Neural progenitor cell (in vitro differentiated cells): ENCODE data around the gene RAI14.

Experiments
- EZH2 ChIP-seq: fragments of 200-600 bp; sonication (generic); IDR thresholded peaks from 2 replicates; pipeline ENCODE4 v1.6.1; 2017; ENCODE audit warnings: antibody characterized with exemption, mild to moderate bottlenecking, moderate library complexity
- TF ChIP-seq, protein P1 (sequence below): fragments of 200-600 bp; sonication (generic); IDR thresholded peaks from 2 replicates; pipeline ENCODE4 v1.5.1; 2017; ENCODE audit warnings: antibody characterized with exemption, mild to moderate bottlenecking

GRCh38 chr5:34806532-34806931, 150.4 kb downstream of the RAI14 start:
- TF ChIP-seq, protein P1, sequence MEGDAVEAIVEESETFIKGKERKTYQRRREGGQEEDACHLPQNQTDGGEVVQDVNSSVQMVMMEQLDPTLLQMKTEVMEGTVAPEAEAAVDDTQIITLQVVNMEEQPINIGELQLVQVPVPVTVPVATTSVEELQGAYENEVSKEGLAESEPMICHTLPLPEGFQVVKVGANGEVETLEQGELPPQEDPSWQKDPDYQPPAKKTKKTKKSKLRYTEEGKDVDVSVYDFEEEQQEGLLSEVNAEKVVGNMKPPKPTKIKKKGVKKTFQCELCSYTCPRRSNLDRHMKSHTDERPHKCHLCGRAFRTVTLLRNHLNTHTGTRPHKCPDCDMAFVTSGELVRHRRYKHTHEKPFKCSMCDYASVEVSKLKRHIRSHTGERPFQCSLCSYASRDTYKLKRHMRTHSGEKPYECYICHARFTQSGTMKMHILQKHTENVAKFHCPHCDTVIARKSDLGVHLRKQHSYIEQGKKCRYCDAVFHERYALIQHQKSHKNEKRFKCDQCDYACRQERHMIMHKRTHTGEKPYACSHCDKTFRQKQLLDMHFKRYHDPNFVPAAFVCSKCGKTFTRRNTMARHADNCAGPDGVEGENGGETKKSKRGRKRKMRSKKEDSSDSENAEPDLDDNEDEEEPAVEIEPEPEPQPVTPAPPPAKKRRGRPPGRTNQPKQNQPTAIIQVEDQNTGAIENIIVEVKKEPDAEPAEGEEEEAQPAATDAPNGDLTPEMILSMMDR, result no peak
- TF ChIP-seq EZH2, result no peak
